Neutrophil (primary cell): ENCODE measurements around the gene DHPS.

Experiments used
- H3K27ac ChIP-seq: fragments of 200-600 bp; sonication (generic); 2 replicates; pipeline ENCODE4 v1.5.1; 2016; ENCODE audit warnings: mild to moderate bottlenecking, moderate library complexity
- H3K27me3 ChIP-seq: fragments of 200-600 bp; sonication (generic); 2 replicates; pipeline ENCODE4 v1.6.0; 2016; ENCODE audit warnings: mild to moderate bottlenecking
- H3K36me3 ChIP-seq: fragments of 200-600 bp; sonication (generic); 2 replicates; pipeline ENCODE4 v1.5.1; 2017
- H3K4me1 ChIP-seq, 2 experiments: fragments of 200-600 bp in 1 of 2; sonication (generic) in 1 of 2; 1 replicate in 1 of 2; 2 replicates in 1 of 2; pipeline versions ENCODE4 v1.5.1 to v1.6.1; 2013 to 2016; ENCODE audit warnings: low read depth in 1 of 2, low read length in 1 of 2, mild to moderate bottlenecking in 1 of 2, moderate library complexity in 1 of 2; ENCODE audit not compliant: control insufficient read depth in 1 of 2, insufficient read depth in 1 of 2
- H3K4me3 ChIP-seq, 2 experiments: fragments of 200-600 bp in 1 of 2; sonication (generic) in 1 of 2; 1 replicate in 1 of 2; 2 replicates in 1 of 2; pipeline ENCODE4 v1.5.1; 2013 to 2016; ENCODE audit warnings: low read depth in 1 of 2, low read length in 1 of 2, mild to moderate bottlenecking in 1 of 2, moderate library complexity in 1 of 2
- H3K9me3 ChIP-seq: fragments of 200-600 bp; sonication (generic); 2 replicates; pipeline ENCODE4 v1.5.1; 2016
- TF ChIP-seq, protein P1 (sequence below): fragments of 200-600 bp; sonication (generic); IDR thresholded peaks from 2 replicates; pipeline ENCODE4 v1.5.1; 2016; ENCODE audit warnings: antibody characterized with exemption

DHPS gene

DNA sequence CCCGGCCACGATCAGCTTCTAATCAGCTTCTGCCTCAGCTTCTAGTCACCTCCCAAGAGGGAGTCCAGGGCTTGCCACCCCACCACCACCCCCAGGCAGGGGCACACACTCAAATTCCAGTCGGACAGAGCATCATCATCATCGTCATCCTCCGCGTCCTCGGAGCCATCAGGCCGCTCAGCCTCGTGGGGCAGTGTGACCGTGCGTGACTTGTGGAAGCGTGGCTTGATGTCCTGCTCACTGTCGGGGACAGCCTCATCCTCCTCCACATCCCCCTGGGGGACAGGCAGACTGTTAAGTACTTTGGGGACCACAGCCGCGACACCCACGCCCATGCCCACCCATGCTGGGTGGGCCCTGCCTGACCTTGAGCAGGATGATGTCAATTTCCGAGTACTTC is 29.5 kb upstream of the DHPS start:
- no peaks in the 10 kb centered on the region for H3K27me3 ChIP-seq
- H3K9me3 ChIP-seq: no peaks in the 10 kb centered on the region
- TF ChIP-seq, protein P1, sequence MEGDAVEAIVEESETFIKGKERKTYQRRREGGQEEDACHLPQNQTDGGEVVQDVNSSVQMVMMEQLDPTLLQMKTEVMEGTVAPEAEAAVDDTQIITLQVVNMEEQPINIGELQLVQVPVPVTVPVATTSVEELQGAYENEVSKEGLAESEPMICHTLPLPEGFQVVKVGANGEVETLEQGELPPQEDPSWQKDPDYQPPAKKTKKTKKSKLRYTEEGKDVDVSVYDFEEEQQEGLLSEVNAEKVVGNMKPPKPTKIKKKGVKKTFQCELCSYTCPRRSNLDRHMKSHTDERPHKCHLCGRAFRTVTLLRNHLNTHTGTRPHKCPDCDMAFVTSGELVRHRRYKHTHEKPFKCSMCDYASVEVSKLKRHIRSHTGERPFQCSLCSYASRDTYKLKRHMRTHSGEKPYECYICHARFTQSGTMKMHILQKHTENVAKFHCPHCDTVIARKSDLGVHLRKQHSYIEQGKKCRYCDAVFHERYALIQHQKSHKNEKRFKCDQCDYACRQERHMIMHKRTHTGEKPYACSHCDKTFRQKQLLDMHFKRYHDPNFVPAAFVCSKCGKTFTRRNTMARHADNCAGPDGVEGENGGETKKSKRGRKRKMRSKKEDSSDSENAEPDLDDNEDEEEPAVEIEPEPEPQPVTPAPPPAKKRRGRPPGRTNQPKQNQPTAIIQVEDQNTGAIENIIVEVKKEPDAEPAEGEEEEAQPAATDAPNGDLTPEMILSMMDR: no peak
- peaks cover 89% of the 10 kb centered on the region for H3K36me3 ChIP-seq
- no peaks in the 10 kb centered on the region for H3K4me1 ChIP-seq
- H3K4me3 ChIP-seq: no peak overlapping the region
- H3K27ac ChIP-seq: no peak overlapping the region

DNA sequence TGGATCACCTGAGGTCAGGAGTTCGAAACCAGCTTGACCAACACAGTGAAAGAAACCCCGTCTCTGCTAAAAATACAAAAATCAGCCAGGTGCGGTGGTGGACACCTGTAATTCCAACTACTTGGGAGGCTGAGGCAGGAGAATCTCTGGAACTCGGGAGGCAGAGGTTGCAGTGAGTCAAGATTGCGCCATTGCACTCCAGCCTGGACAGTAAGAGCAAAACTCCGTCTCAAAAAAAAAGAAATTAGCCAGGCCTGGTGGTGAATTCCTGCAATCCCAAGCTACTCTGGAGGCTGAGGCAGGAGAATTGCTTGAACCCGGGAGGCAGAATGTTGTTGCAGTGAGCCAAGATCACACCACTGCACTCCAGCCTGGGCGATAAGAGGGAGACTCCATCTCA is 27.0 kb upstream of the DHPS start:
- Histone ChIP-seq H3K4me1 (no peaks in the 10 kb centered on the region), H3K27me3 (no peaks in the 10 kb centered on the region), H3K4me3 (no peak overlapping the region), H3K36me3 (peaks cover 89% of the 10 kb centered on the region), H3K9me3 (no peaks in the 10 kb centered on the region), H3K27ac (no peak overlapping the region)
- TF ChIP-seq, protein P1: no peak

DNA sequence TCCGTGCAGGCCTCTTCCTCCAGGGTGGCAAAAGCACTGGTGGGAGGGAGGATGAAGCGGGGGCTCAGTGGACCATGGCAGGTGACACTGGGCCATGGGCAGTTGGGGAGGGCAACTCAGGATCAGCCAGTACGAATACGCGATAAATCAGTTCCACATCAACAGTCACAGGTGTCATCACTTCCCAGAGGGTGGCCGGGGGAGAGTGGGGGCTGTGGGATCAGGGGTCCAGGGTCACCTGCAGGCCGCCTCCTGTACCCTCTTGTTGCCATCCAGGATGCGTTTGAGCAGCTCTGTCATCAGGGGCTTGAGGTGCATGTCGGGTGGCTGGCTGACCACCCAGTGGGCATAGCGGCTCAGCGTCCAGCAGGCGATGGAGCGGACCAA is 24.6 kb upstream of the DHPS start:
- H3K4me3 ChIP-seq: no peak overlapping the region
- peaks cover 93% of the 10 kb centered on the region for H3K36me3 ChIP-seq
- no peaks in the 10 kb centered on the region for H3K4me1 ChIP-seq

DNA sequence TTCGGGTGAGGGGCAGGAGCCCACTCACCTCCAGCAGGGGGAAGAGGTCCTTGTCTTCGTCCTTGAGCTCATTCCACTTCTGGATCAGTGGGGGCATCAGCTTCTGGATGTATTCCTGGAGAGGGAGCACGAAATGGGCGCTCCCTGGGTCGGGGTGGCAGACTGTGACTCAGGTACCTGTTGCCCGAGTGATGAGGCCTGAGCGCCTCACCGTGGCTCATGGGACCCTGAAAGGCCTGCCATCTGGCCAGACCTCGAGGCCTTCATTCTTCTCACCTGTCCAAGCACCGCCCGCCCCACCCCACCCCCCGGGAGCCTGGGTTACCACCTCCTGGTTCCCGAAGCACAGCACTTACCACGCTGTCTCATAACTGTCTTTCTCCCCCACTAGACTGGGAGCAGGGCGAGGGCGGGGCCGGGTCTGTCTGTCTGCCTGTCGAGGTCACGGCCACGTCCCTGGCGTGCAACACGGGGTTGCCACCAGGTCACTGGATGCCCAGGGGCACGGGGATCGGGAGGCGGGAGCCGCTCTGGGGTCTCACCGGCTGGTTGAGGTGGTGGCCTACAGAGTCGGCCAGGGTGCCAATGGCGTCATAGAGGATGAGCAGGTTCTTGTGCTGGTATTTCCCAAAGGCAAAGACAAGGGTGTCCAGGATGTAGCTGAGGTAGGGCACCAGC is 24.1 kb upstream of the DHPS start:
- Histone ChIP-seq H3K9me3 (no peaks in the 10 kb centered on the region), H3K4me1 (no peaks in the 10 kb centered on the region), H3K36me3 (peaks cover 93% of the 10 kb centered on the region), H3K27ac (no peak overlapping the region), H3K4me3 (no peak overlapping the region), H3K27me3 (no peaks in the 10 kb centered on the region)
- TF ChIP-seq, protein P1: no peak

More for the DNA sequence above, 24.6 kb upstream of the DHPS start:
- H3K27ac ChIP-seq: no peak overlapping the region
- no peaks in the 10 kb centered on the region for H3K9me3 ChIP-seq
- TF ChIP-seq, protein P1: no peak
- no peaks in the 10 kb centered on the region for H3K27me3 ChIP-seq

DNA sequence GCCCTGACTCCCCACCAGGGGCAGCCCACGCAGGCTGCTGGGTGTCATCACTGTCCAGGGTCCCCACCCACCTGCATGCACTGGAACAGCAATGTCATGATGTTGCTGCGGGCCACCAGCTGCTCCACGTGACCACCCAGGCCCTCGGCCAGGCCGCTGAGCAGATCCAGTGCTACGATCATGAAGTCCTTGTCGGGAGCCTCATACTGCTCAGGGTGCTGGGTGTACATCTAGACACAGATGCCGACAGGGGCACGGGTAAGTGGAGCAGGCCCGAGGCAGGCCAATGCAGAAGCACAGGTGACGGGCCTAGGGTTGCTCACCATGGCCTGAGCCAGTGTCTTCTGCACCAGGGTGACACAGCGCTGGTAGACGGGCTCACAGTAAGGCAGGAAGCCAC is 23.5 kb upstream of the DHPS start:
- TF ChIP-seq, protein P1: no peak
- H3K27me3 ChIP-seq: no peaks in the 10 kb centered on the region
- H3K9me3 ChIP-seq: no peaks in the 10 kb centered on the region
- H3K27ac ChIP-seq: no peak overlapping the region
- no peak overlapping the region for H3K4me3 ChIP-seq
- no peaks in the 10 kb centered on the region for H3K4me1 ChIP-seq
- H3K36me3 ChIP-seq: peaks cover 93% of the 10 kb centered on the region

DNA sequence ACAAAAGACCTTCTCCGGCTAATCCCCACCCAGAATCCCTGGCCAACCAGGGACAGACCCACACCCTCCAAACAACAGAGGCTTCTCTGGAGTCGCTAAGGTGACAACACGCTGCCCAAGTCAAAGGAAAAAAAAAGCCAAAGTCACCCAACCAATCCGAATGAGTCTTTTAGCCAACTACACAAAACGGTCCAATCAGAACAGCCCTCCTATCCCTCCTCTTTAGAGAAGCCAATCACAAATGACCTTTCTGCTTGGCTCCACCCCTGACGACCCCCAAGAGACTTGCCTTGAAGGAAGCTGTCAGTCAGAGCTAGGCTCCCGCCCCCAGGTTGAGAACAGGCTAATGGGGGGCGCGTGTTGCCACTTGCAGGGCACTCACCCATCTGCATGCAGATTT is 21.4 kb upstream of the DHPS start:
- H3K36me3 ChIP-seq: peaks cover 77% of the 10 kb centered on the region
- no peak overlapping the region for H3K27ac ChIP-seq

More for the DNA sequence above, 21.4 kb upstream of the DHPS start:
- Histone ChIP-seq H3K27me3 (no peaks in the 10 kb centered on the region), H3K9me3 (no peaks in the 10 kb centered on the region), H3K4me1 (no peaks in the 10 kb centered on the region), H3K4me3 (no peak overlapping the region)
- TF ChIP-seq, protein P1: no peak
